HEK293 (cell line): ENCODE measurements around the gene LUC7L2.

Experiments used
- FEZF1 ChIP-seq: fragments of 450-650 bp; formaldehyde crosslinking; IDR thresholded peaks from 2 replicates; pipeline ENCODE4 v1.5.1; 2016; ENCODE audit warnings: missing biosample characterization, missing genetic modification characterization
- HOXA7 ChIP-seq: sonication (generic); formaldehyde crosslinking; IDR thresholded peaks from 2 replicates; pipeline ENCODE4 v1.8.1; 2022; ENCODE audit warnings: missing genetic modification reagents, borderline replicate concordance
- KLF16 ChIP-seq: fragments of 450-650 bp; formaldehyde crosslinking; IDR thresholded peaks from 2 replicates; pipeline ENCODE4 v1.5.1; 2017; ENCODE audit warnings: missing biosample characterization, missing genetic modification characterization
- KLF8 ChIP-seq: fragments of 450-650 bp; formaldehyde crosslinking; IDR thresholded peaks from 2 replicates; pipeline ENCODE4 v1.5.1; 2016; ENCODE audit warnings: missing biosample characterization, missing genetic modification characterization
- PRDM4 ChIP-seq: fragments of 450-650 bp; formaldehyde crosslinking; IDR thresholded peaks from 2 replicates; pipeline ENCODE4 v1.5.1; 2017; ENCODE audit warnings: missing biosample characterization, missing genetic modification characterization
- SP3 ChIP-seq: fragments of 450-650 bp; formaldehyde crosslinking; IDR thresholded peaks from 2 replicates; pipeline ENCODE4 v1.5.1; 2016; ENCODE audit warnings: missing biosample characterization, missing genetic modification characterization
- ZFP37 ChIP-seq: fragments of 450-650 bp; formaldehyde crosslinking; IDR thresholded peaks from 2 replicates; pipeline ENCODE4 v1.5.1; 2016; ENCODE audit warnings: missing biosample characterization, missing genetic modification characterization
- ZNF121 ChIP-seq: fragments of 450-650 bp; formaldehyde crosslinking; IDR thresholded peaks from 2 replicates; pipeline ENCODE4 v1.5.1; 2016; ENCODE audit warnings: missing biosample characterization, missing genetic modification characterization
- ZNF175 ChIP-seq: fragments of 450-650 bp; formaldehyde crosslinking; IDR thresholded peaks from 2 replicates; pipeline ENCODE4 v1.5.1; 2016; ENCODE audit warnings: missing biosample characterization, missing genetic modification characterization
- ZNF223 ChIP-seq: fragments of 450-650 bp; formaldehyde crosslinking; IDR thresholded peaks from 2 replicates; pipeline ENCODE4 v1.5.1; 2016; ENCODE audit warnings: missing biosample characterization, missing genetic modification characterization
- ZNF248 ChIP-seq: fragments of 450-650 bp; formaldehyde crosslinking; IDR thresholded peaks from 2 replicates; pipeline ENCODE4 v1.5.1; 2017; ENCODE audit warnings: missing biosample characterization, missing genetic modification characterization
- ZNF354C ChIP-seq: fragments of 450-650 bp; formaldehyde crosslinking; IDR thresholded peaks from 2 replicates; pipeline ENCODE4 v1.5.1; 2016; ENCODE audit warnings: missing biosample characterization, missing genetic modification characterization, low read depth, borderline replicate concordance
- ZNF404 ChIP-seq: fragments of 450-650 bp; formaldehyde crosslinking; IDR thresholded peaks from 2 replicates; pipeline ENCODE4 v1.5.1; 2017; ENCODE audit warnings: missing biosample characterization, missing genetic modification characterization
- ZNF530 ChIP-seq: fragments of 450-650 bp; formaldehyde crosslinking; IDR thresholded peaks from 2 replicates; pipeline ENCODE4 v1.5.1; 2016; ENCODE audit warnings: low read depth, missing biosample characterization, missing genetic modification characterization
- ZNF555 ChIP-seq: fragments of 450-650 bp; formaldehyde crosslinking; conservative IDR thresholded peaks from 2 replicates; pipeline ENCODE4 v1.5.1; 2017; ENCODE audit warnings: missing biosample characterization, mild to moderate bottlenecking, missing genetic modification characterization, inconsistent platforms
- ZNF626 ChIP-seq: fragments of 450-650 bp; sonication (Bioruptor Pico); formaldehyde crosslinking; IDR thresholded peaks from 2 replicates; pipeline ENCODE4 v1.5.1; 2018; ENCODE audit warnings: missing biosample characterization, missing genetic modification characterization, inconsistent platforms
- ZNF664 ChIP-seq: fragments of 450-650 bp; formaldehyde crosslinking; IDR thresholded peaks from 2 replicates; pipeline ENCODE4 v1.5.1; 2016; ENCODE audit warnings: missing biosample characterization, missing genetic modification characterization
- ZNF768 ChIP-seq: fragments of 450-650 bp; formaldehyde crosslinking; IDR thresholded peaks from 2 replicates; pipeline ENCODE4 v1.5.1; 2018; ENCODE audit warnings: missing biosample characterization, mild to moderate bottlenecking, missing genetic modification characterization
- ZNF777 ChIP-seq: fragments of 450-650 bp; formaldehyde crosslinking; IDR thresholded peaks from 2 replicates; pipeline ENCODE4 v1.5.1; 2017; ENCODE audit warnings: missing biosample characterization, missing genetic modification characterization, borderline replicate concordance
- TF ChIP-seq, protein P1 (sequence below): IDR thresholded peaks from 2 replicates; pipeline ENCODE4 v1.6.1; 2011; ENCODE audit warnings: mild to moderate bottlenecking, low read depth, low read length, borderline replicate concordance
- TF ChIP-seq, protein P2 (sequence below): fragments of 450-650 bp; formaldehyde crosslinking; IDR thresholded peaks from 2 replicates; pipeline ENCODE4 v1.5.1; 2016; ENCODE audit warnings: missing biosample characterization, missing genetic modification characterization
- TF ChIP-seq, protein P3 (sequence below): fragments of 450-650 bp; formaldehyde crosslinking; IDR thresholded peaks from 2 replicates; pipeline ENCODE4 v1.5.1; 2016; ENCODE audit warnings: missing biosample characterization, missing genetic modification characterization
- TF ChIP-seq, protein P4 (sequence below): fragments of 450-650 bp; formaldehyde crosslinking; IDR thresholded peaks from 2 replicates; pipeline ENCODE4 v1.5.1; 2016; ENCODE audit warnings: missing biosample characterization, missing genetic modification characterization, borderline replicate concordance

LUC7L2 gene

GRCh38 chr7:139360210-139360947 is 685 bp downstream of the LUC7L2 start (continued):
- TF ChIP-seq ZNF354C, result no peak
- TF ChIP-seq HOXA7 (CRISPR knock-in tag), result no peak
- no peak for TF ChIP-seq ZNF768 (tag by site-specific recombination)
- TF ChIP-seq PRDM4 (tag by site-specific recombination), result peak; percentile 62; the same call in 1 of the 2 replicates
- no peak for TF ChIP-seq ZNF530
- TF ChIP-seq FEZF1 (tag by site-specific recombination), result no peak
- TF ChIP-seq ZNF248, result no peak
- no peak for TF ChIP-seq ZNF777
- no peak; the same call in 1 of the 2 replicates for TF ChIP-seq KLF8 (tag by site-specific recombination)
- TF ChIP-seq ZNF404, result no peak
- TF ChIP-seq ZNF664 (tag by site-specific recombination), result peak; percentile 8; the same call in 1 of the 2 replicates
- peak; percentile 76 for TF ChIP-seq SP3 (tag by site-specific recombination)
- no peak for TF ChIP-seq ZNF626 (tag by site-specific recombination)
- TF ChIP-seq ZNF223 (tag by site-specific recombination), result no peak
- no peak for TF ChIP-seq ZFP37 (tag by site-specific recombination)
- TF ChIP-seq ZNF121, result no peak
- TF ChIP-seq, protein P1, sequence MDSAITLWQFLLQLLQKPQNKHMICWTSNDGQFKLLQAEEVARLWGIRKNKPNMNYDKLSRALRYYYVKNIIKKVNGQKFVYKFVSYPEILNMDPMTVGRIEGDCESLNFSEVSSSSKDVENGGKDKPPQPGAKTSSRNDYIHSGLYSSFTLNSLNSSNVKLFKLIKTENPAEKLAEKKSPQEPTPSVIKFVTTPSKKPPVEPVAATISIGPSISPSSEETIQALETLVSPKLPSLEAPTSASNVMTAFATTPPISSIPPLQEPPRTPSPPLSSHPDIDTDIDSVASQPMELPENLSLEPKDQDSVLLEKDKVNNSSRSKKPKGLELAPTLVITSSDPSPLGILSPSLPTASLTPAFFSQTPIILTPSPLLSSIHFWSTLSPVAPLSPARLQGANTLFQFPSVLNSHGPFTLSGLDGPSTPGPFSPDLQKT, result no peak
- TF ChIP-seq, protein P2, sequence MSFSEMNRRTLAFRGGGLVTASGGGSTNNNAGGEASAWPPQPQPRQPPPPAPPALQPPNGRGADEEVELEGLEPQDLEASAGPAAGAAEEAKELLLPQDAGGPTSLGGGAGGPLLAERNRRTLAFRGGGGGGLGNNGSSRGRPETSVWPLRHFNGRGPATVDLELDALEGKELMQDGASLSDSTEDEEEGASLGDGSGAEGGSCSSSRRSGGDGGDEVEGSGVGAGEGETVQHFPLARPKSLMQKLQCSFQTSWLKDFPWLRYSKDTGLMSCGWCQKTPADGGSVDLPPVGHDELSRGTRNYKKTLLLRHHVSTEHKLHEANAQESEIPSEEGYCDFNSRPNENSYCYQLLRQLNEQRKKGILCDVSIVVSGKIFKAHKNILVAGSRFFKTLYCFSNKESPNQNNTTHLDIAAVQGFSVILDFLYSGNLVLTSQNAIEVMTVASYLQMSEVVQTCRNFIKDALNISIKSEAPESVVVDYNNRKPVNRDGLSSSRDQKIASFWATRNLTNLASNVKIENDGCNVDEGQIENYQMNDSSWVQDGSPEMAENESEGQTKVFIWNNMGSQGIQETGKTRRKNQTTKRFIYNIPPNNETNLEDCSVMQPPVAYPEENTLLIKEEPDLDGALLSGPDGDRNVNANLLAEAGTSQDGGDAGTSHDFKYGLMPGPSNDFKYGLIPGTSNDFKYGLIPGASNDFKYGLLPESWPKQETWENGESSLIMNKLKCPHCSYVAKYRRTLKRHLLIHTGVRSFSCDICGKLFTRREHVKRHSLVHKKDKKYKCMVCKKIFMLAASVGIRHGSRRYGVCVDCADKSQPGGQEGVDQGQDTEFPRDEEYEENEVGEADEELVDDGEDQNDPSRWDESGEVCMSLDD (tag by site-specific recombination), result peak; percentile 97
- TF ChIP-seq, protein P3, sequence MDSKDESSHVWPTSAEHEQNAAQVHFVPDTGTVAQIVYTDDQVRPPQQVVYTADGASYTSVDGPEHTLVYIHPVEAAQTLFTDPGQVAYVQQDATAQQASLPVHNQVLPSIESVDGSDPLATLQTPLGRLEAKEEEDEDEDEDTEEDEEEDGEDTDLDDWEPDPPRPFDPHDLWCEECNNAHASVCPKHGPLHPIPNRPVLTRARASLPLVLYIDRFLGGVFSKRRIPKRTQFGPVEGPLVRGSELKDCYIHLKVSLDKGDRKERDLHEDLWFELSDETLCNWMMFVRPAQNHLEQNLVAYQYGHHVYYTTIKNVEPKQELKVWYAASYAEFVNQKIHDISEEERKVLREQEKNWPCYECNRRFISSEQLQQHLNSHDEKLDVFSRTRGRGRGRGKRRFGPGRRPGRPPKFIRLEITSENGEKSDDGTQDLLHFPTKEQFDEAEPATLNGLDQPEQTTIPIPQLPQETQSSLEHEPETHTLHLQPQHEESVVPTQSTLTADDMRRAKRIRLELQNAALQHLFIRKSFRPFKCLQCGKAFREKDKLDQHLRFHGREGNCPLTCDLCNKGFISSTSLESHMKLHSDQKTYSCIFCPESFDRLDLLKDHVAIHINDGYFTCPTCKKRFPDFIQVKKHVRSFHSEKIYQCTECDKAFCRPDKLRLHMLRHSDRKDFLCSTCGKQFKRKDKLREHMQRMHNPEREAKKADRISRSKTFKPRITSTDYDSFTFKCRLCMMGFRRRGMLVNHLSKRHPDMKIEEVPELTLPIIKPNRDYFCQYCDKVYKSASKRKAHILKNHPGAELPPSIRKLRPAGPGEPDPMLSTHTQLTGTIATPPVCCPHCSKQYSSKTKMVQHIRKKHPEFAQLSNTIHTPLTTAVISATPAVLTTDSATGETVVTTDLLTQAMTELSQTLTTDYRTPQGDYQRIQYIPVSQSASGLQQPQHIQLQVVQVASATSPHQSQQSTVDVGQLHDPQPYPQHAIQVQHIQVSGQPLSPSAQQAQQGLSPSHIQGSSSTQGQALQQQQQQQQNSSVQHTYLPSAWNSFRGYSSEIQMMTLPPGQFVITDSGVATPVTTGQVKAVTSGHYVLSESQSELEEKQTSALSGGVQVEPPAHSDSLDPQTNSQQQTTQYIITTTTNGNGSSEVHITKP (tag by site-specific recombination), result peak; percentile 77
- no peak for TF ChIP-seq KLF16 (tag by site-specific recombination)
- TF ChIP-seq, protein P4, sequence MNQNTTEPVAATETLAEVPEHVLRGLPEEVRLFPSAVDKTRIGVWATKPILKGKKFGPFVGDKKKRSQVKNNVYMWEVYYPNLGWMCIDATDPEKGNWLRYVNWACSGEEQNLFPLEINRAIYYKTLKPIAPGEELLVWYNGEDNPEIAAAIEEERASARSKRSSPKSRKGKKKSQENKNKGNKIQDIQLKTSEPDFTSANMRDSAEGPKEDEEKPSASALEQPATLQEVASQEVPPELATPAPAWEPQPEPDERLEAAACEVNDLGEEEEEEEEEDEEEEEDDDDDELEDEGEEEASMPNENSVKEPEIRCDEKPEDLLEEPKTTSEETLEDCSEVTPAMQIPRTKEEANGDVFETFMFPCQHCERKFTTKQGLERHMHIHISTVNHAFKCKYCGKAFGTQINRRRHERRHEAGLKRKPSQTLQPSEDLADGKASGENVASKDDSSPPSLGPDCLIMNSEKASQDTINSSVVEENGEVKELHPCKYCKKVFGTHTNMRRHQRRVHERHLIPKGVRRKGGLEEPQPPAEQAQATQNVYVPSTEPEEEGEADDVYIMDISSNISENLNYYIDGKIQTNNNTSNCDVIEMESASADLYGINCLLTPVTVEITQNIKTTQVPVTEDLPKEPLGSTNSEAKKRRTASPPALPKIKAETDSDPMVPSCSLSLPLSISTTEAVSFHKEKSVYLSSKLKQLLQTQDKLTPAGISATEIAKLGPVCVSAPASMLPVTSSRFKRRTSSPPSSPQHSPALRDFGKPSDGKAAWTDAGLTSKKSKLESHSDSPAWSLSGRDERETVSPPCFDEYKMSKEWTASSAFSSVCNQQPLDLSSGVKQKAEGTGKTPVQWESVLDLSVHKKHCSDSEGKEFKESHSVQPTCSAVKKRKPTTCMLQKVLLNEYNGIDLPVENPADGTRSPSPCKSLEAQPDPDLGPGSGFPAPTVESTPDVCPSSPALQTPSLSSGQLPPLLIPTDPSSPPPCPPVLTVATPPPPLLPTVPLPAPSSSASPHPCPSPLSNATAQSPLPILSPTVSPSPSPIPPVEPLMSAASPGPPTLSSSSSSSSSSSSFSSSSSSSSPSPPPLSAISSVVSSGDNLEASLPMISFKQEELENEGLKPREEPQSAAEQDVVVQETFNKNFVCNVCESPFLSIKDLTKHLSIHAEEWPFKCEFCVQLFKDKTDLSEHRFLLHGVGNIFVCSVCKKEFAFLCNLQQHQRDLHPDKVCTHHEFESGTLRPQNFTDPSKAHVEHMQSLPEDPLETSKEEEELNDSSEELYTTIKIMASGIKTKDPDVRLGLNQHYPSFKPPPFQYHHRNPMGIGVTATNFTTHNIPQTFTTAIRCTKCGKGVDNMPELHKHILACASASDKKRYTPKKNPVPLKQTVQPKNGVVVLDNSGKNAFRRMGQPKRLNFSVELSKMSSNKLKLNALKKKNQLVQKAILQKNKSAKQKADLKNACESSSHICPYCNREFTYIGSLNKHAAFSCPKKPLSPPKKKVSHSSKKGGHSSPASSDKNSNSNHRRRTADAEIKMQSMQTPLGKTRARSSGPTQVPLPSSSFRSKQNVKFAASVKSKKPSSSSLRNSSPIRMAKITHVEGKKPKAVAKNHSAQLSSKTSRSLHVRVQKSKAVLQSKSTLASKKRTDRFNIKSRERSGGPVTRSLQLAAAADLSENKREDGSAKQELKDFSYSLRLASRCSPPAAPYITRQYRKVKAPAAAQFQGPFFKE (tag by site-specific recombination), result no peak
- TF ChIP-seq ZNF555, result no peak
- no peak for TF ChIP-seq ZNF175 (tag by site-specific recombination)
